H1 (cell line): ENCODE results near the gene POP7.

Experiments
- EP300 ChIP-seq, 2 experiments: IDR thresholded peaks; 1 replicate in 1 of 2; 2 replicates in 1 of 2; pipeline ENCODE4 v1.6.1; 2011 to 2012; ENCODE audit warnings: low read depth in 2 of 2, low read length in 2 of 2, mild to moderate bottlenecking in 2 of 2, borderline replicate concordance in 1 of 2, inconsistent platforms in 1 of 2, moderate library complexity in 1 of 2
- EZH2 ChIP-seq: fragments of 200-600 bp; sonication (generic); IDR thresholded peaks from 2 replicates; pipeline ENCODE4 v1.7.1; 2012; ENCODE audit warnings: low read depth, mild to moderate bottlenecking, moderate library complexity, low read length, inconsistent platforms; ENCODE audit not compliant: severe bottlenecking
- HDAC2 ChIP-seq, 2 experiments: fragments of 300-600 bp in 1 of 2; sonication (generic) in 1 of 2; IDR thresholded peaks; 2 replicates each; pipeline ENCODE4 v1.6.1; 2011 to 2012; ENCODE audit warnings: low read depth in 2 of 2, low read length in 2 of 2, mild to moderate bottlenecking in 2 of 2, moderate library complexity in 2 of 2, borderline replicate concordance in 1 of 2, inconsistent platforms in 1 of 2
- KDM1A ChIP-seq: fragments of 200-600, 300-600 bp; sonication (generic); IDR thresholded peaks from 2 replicates; pipeline ENCODE4 v1.7.1; 2016; ENCODE audit warnings: mild to moderate bottlenecking, low read length, borderline replicate concordance
- RAD21 ChIP-seq, 2 experiments: IDR thresholded peaks in 1 of 2; conservative IDR thresholded peaks in 1 of 2; 2 replicates each; pipeline ENCODE4 v1.6.1; 2011; ENCODE audit warnings: low read depth in 2 of 2, low read length in 2 of 2, improper control_type of control experiment in 1 of 2, inconsistent platforms in 1 of 2, mild to moderate bottlenecking in 1 of 2, moderate library complexity in 1 of 2
- TBP ChIP-seq: IDR thresholded peaks from 2 replicates; pipeline ENCODE4 v1.6.1; 2011; ENCODE audit warnings: low read depth, low read length, improper control_type of control experiment
- TF ChIP-seq, protein P1 (sequence below), 3 experiments: IDR thresholded peaks; 1 replicate in 2 of 3; 2 replicates in 1 of 3; pipeline versions ENCODE4 v1.5.1 to v1.6.1; 2011; ENCODE audit warnings: low read length in 3 of 3, mild to moderate bottlenecking in 3 of 3, inconsistent platforms in 2 of 3, low read depth in 1 of 3, moderate library complexity in 1 of 3; ENCODE audit not compliant: insufficient read depth in 1 of 3; ENCODE audit errors: control extremely low read depth in 1 of 3

DNA sequence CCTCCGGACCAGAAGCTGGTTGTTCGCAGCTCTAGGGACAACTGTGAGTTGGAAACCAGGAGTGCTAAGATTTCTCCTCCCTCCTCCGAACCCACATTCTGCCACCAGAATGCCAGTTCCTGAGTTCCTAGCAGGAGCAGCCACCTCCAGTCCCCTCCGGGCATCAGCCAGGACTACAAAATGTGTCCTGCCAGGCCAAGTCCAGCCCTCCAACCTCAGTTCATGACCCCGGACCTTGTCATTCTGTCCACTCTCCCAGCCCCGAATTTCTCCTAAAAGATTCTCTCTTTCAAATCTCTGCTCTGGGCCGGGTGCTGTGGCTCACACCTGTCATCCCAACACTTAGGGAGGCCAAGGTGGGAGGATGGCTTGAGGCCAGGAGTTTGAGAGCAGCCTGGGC, 29.8 kb downstream of the POP7 start:
- TF ChIP-seq EP300 (IDR thresholded peaks at IDR 0.05; ENCODE audit: borderline replicate concordance in 1 of 2, low read depth in 2 of 2, low read length in 2 of 2) (no peak), RAD21 (IDR thresholded peaks at IDR 0.05 in 1 of 2, conservative IDR thresholded peaks at IDR 0.05 in 1 of 2; ENCODE audit: low read depth in 2 of 2, low read length in 2 of 2) (no peak), EZH2 (no peak), KDM1A (no peak), TBP (no peak), HDAC2 (IDR thresholded peaks at IDR 0.05; ENCODE audit: borderline replicate concordance in 1 of 2, low read depth in 2 of 2, low read length in 2 of 2) (no peak)
- TF ChIP-seq, protein P1, sequence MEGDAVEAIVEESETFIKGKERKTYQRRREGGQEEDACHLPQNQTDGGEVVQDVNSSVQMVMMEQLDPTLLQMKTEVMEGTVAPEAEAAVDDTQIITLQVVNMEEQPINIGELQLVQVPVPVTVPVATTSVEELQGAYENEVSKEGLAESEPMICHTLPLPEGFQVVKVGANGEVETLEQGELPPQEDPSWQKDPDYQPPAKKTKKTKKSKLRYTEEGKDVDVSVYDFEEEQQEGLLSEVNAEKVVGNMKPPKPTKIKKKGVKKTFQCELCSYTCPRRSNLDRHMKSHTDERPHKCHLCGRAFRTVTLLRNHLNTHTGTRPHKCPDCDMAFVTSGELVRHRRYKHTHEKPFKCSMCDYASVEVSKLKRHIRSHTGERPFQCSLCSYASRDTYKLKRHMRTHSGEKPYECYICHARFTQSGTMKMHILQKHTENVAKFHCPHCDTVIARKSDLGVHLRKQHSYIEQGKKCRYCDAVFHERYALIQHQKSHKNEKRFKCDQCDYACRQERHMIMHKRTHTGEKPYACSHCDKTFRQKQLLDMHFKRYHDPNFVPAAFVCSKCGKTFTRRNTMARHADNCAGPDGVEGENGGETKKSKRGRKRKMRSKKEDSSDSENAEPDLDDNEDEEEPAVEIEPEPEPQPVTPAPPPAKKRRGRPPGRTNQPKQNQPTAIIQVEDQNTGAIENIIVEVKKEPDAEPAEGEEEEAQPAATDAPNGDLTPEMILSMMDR (IDR thresholded peaks at IDR 0.05; ENCODE audit: control extremely low read depth in 1 of 3, insufficient read depth in 1 of 3, low read depth in 1 of 3, low read length in 3 of 3), result no peak
